GM12878 (cell line): ENCODE measurements around the gene MMEL1. TPM values are rescaled to one million over a fixed set of nuclear protein-coding genes. Genes with fewer than 3 reads are reported as not detected.

ENCODE experiments used
- ATAC-seq: fragments of 200-7000 bp; cut with Tn5 transposase; 3 replicates; pipeline ENCODE4 v1.9.1; 2020; ENCODE audit warnings: mild to moderate bottlenecking, moderate library complexity
- BruUV-seq: library from RNA; stranded (reverse); fragments of 400-500 nt; replicated peaks from 2 replicates; lab custom pipeline; 2021; lab: Mats Ljungman, UMichigan
- CTCF ChIA-PET: fragments of 300-600 bp; sonication (Branson Sonifier 250); formaldehyde crosslinking; extraction: SDS; loops from one replicate; lab custom pipeline; 2021; ENCODE audit warnings: inconsistent platforms; lab: Yijun Ruan, JAX
- POLR2A ChIA-PET: fragments of 350-600 bp; formaldehyde crosslinking; extraction: SDS; loops from one replicate; lab custom pipeline; 2021; ENCODE audit warnings: inconsistent platforms; lab: Charles Lee
- RAD21 ChIA-PET: fragments of 300-600 bp; sonication (Branson Sonifier 250); formaldehyde crosslinking; loops from one replicate; lab custom pipeline; 2023; ENCODE audit warnings: antibody characterized with exemption; ENCODE audit not compliant: unreplicated experiment; lab: Charles Lee
- SMC1A ChIA-PET: fragments of 300-600 bp; sonication (Branson Sonifier 250); formaldehyde crosslinking; loops from one replicate; lab custom pipeline; 2023; ENCODE audit not compliant: unreplicated experiment, uncharacterized antibody; lab: Charles Lee
- DNase-seq: peaks from one replicate; pipeline ENCODE4 v3.0.0-alpha.2; 2011; ENCODE audit warnings: low read depth, low spot score
- FAIRE-seq: peaks from 3 replicates; lab custom pipeline; 2011; peaks lifted over from hg19 to GRCh38; lab: Jason Lieb, UNC
- H2AFZ ChIP-seq: 2 replicates; pipeline ENCODE4 v1.6.0; 2011; ENCODE audit warnings: low read depth, low read length, control low read depth; ENCODE audit not compliant: control insufficient read depth
- H3K27ac ChIP-seq: 2 replicates; pipeline ENCODE4 v1.5.1; 2011; ENCODE audit warnings: control low read depth; ENCODE audit not compliant: control insufficient read depth, insufficient read depth
- H3K27me3 ChIP-seq, 2 experiments: replicated peaks in 1 of 2; 2 replicates each; pipeline versions ENCODE4 v1.6.0 to v1.6.1; 2011; ENCODE audit warnings: low read length in 1 of 2; ENCODE audit not compliant: control insufficient read depth in 2 of 2, insufficient read depth in 2 of 2
- H3K36me3 ChIP-seq, 2 experiments: 2 replicates each; pipeline ENCODE4 v1.5.1; 2011; ENCODE audit warnings: low read length in 1 of 2; ENCODE audit not compliant: control insufficient read depth in 2 of 2, insufficient read depth in 2 of 2
- H3K4me1 ChIP-seq: 2 replicates; pipeline ENCODE4 v1.6.1; 2011; ENCODE audit warnings: mild to moderate bottlenecking, low read length, moderate library complexity, mixed read lengths; ENCODE audit not compliant: control insufficient read depth, insufficient read depth
- H3K4me2 ChIP-seq: 2 replicates; pipeline ENCODE4 v1.6.0; 2011; ENCODE audit warnings: control low read depth; ENCODE audit not compliant: control insufficient read depth, insufficient read depth
- H3K4me3 ChIP-seq: fragments of 200-600 bp; sonication (generic); 2 replicates; pipeline ENCODE4 v1.5.1; 2016
- H3K79me2 ChIP-seq: 2 replicates; pipeline ENCODE4 v1.6.0; 2011; ENCODE audit warnings: low read length; ENCODE audit not compliant: control insufficient read depth, insufficient read depth
- H3K9ac ChIP-seq: 2 replicates; pipeline ENCODE4 v1.8.0; 2011; ENCODE audit warnings: low read length, control low read depth, mixed read lengths; ENCODE audit not compliant: control insufficient read depth, insufficient read depth
- H3K9me3 ChIP-seq: replicated peaks from 3 replicates; pipeline ENCODE4 v1.5.1; 2011; ENCODE audit warnings: mild to moderate bottlenecking, low read length; ENCODE audit not compliant: control insufficient read depth, insufficient read depth
- H4K20me1 ChIP-seq: 2 replicates; pipeline ENCODE4 v1.6.0; 2011; ENCODE audit not compliant: control insufficient read depth, insufficient read depth
- MTA2 ChIP-seq: fragments of 450-650 bp; IDR thresholded peaks from 2 replicates; pipeline ENCODE4 v1.6.1; 2016; ENCODE audit warnings: low read depth, mild to moderate bottlenecking, moderate library complexity
- POU2F2 ChIP-seq: IDR thresholded peaks from 3 replicates; pipeline ENCODE4 v1.6.1; 2011; ENCODE audit warnings: low read depth, mild to moderate bottlenecking, low read length, borderline replicate concordance
- SMAD5 ChIP-seq: IDR thresholded peaks from 2 replicates; pipeline ENCODE4 v1.6.1; 2016; ENCODE audit warnings: antibody characterized with exemption, low read depth
- SP1 ChIP-seq: IDR thresholded peaks from one replicate; pipeline ENCODE4 v1.6.1; 2011; ENCODE audit warnings: low read depth, low read length
- ZNF217 ChIP-seq: fragments of 450-650 bp; IDR thresholded peaks from 2 replicates; pipeline ENCODE4 v1.6.1; 2017; ENCODE audit warnings: antibody characterized with exemption, mild to moderate bottlenecking
- WGBS: methylation state at CpG from one replicate; pipeline ENCODE4 v1.1.6; 2016; ENCODE audit warnings: low lambda C conversion rate; ENCODE audit not compliant: insufficient replicate concordance, insufficient coverage; ENCODE audit errors: missing lambda C conversion rate; 5-methylcytosine and 5-hydroxymethylcytosine counted together
- in situ Hi-C: fragments of 300-500 bp; cut with MboI; formaldehyde crosslinking; loops from 9 replicates; pipeline ENCODE4 v1.14.3; 2018; ENCODE audit warnings: mixed read lengths
- intact Hi-C: fragments of 100-400 bp; cut with micrococcal nuclease; formaldehyde crosslinking; loops from one replicate; pipeline ENCODE4 v1.14.2; 2022; ENCODE audit not compliant: unreplicated experiment
- polyA plus RNA-seq, 11 experiments: library from polyadenylated mRNA; depleted of rRNA in 4 of 11; unstranded in 6 of 11; stranded (reverse) in 5 of 11; fragments of >200 nt; fragmentation: Nextera tagmentation in 4 of 11; fragmentation: Illumina TruSeq in 1 of 11; extraction: Ambion mirVana in 4 of 11; extraction: Trizol in 1 of 11; gene quantifications; 1 replicate in 1 of 11; 2 replicates in 10 of 11; pipeline versions ENCODE4 v1.2.1 to v1.2.3, GENCODE V29; 2011 to 2016; ENCODE audit warnings: inconsistent platforms in 2 of 11, missing spikeins in 2 of 11, low read depth in 1 of 11
- total RNA-seq, 4 experiments: library from RNA; depleted of rRNA in 3 of 4; stranded (reverse); fragments of >200 nt in 3 of 4; fragmentation: Illumina TruSeq in 1 of 4; extraction: Trizol in 1 of 4; gene quantifications; 2 replicates each; pipeline versions ENCODE4 v1.2.1 to v1.2.3, GENCODE V29; 2013 to 2021
- TF ChIP-seq, protein P1 (sequence below): IDR thresholded peaks from 2 replicates; pipeline ENCODE4 v1.6.1; 2012; ENCODE audit warnings: improper control_type of control experiment, low read depth, low read length; ENCODE audit not compliant: insufficient replicate concordance
- TF ChIP-seq, protein P2 (sequence below): fragments of 450-650 bp; IDR thresholded peaks from 2 replicates; pipeline ENCODE4 v1.6.1; 2014; ENCODE audit warnings: mild to moderate bottlenecking
- TF ChIP-seq, protein P3 (sequence below): fragments of 450-650 bp; IDR thresholded peaks from 2 replicates; pipeline ENCODE4 v1.6.1; 2017; ENCODE audit warnings: mild to moderate bottlenecking, moderate library complexity

The MMEL1 gene
- total and polyA plus RNA-seq, 10 of the 15 experiments (the other 5 are each of a cell fraction or from before 2014, with no cell fraction given) = 0.11 TPM; not detected in 9

DNA sequence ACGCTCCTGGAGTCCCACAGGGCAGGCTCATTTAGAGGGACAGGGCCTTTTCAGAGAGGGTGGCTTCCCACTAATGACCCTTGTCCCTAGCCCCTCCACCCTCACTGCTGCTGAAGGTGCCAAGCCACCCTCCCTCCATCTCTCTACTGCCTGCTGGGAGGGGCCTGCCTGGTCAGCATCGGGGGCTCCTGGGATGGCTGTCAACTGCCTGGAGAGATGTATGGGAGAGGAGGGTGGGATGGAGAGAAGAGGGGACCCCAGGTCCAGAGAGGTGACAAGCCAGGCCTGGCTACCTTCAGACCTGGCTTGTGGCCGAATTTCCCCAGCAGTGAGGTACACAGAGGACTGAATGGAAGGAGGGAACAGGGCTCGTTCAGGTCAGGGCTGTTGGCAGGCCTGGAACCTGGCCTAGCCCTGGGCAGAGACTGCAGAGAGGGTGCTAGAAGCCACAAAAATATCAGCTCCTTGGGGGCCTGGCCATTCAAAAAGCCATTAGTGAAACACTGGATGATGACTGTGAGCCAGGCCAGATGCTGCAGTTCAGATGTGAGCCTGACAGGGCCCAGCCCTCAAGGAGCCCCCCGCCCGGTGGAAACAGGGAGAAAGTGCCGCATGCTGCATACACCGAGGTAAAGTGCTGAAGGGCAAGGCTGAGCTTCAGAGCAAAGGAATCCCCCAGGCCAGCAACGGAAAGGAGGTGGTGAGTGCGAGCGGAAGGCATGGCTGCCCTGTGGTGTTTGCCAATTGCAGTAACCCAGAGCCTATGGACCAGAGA, 20.0 kb downstream of the MMEL1 start (continued):
- TF ChIP-seq, protein P1, sequence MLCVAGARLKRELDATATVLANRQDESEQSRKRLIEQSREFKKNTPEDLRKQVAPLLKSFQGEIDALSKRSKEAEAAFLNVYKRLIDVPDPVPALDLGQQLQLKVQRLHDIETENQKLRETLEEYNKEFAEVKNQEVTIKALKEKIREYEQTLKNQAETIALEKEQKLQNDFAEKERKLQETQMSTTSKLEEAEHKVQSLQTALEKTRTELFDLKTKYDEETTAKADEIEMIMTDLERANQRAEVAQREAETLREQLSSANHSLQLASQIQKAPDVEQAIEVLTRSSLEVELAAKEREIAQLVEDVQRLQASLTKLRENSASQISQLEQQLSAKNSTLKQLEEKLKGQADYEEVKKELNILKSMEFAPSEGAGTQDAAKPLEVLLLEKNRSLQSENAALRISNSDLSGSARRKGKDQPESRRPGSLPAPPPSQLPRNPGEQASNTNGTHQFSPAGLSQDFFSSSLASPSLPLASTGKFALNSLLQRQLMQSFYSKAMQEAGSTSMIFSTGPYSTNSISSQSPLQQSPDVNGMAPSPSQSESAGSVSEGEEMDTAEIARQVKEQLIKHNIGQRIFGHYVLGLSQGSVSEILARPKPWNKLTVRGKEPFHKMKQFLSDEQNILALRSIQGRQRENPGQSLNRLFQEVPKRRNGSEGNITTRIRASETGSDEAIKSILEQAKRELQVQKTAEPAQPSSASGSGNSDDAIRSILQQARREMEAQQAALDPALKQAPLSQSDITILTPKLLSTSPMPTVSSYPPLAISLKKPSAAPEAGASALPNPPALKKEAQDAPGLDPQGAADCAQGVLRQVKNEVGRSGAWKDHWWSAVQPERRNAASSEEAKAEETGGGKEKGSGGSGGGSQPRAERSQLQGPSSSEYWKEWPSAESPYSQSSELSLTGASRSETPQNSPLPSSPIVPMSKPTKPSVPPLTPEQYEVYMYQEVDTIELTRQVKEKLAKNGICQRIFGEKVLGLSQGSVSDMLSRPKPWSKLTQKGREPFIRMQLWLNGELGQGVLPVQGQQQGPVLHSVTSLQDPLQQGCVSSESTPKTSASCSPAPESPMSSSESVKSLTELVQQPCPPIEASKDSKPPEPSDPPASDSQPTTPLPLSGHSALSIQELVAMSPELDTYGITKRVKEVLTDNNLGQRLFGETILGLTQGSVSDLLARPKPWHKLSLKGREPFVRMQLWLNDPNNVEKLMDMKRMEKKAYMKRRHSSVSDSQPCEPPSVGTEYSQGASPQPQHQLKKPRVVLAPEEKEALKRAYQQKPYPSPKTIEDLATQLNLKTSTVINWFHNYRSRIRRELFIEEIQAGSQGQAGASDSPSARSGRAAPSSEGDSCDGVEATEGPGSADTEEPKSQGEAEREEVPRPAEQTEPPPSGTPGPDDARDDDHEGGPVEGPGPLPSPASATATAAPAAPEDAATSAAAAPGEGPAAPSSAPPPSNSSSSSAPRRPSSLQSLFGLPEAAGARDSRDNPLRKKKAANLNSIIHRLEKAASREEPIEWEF = no peak
- TF ChIP-seq SMAD5 = no peak
- no peak for TF ChIP-seq SP1
- TF ChIP-seq MTA2 = no peak
- TF ChIP-seq, all 136 proteins: peak for 0

DNA sequence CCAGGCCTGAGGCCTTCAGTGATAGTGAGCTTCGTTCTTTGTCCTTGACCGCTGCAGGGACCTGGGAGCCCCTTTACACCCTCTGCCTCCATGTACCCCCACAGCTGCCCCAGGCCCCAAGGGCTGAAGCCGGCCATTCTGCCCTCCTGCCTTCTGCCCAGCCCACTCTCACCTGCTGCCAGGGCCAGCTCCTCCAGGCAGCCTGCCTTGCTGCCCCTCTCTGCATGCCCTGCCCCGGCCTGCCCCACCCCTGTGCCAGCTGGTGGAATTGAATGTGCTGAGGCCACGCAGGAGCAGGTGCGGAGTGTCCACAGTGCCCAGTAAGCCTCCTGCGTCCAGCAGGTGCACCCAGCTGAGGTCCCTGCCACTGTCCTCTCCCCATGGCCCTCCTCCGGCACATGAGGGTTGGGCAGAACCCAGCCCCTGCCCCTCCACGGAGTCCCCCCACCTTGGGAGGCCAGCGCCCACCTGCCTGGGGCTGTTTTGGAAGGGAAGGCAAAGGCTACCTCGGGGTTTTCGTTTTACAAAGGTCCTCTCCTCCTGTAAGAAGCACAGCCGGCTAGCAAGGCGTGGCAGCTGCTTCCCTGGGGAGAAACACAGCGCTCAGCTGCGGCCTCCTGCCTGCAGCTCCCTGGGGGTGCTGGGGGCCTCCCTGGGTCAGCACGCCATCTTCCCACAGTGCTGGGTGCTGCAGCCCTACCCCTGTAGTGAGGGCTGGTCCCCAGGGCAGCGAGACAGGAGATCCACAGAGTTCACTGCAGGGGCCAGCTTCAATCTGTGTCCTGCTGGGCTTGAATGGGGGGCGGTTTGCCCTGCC, 21.0 kb downstream of the MMEL1 start:
- H3K4me1 ChIP-seq = no peaks in the 10 kb centered on the region
- H3K27me3 ChIP-seq = no peaks in the 10 kb centered on the region
- H3K4me2 ChIP-seq = no peak overlapping the region
- H4K20me1 ChIP-seq = no peaks in the 10 kb centered on the region
- no peaks in the 10 kb centered on the region for H3K79me2 ChIP-seq
- no peak for DNase-seq
- ChIA-PET CTCF (interaction anchor here (0.6 kb wide), 1 partner anchor 1037 kb away, joined by 3 read pairs; no protein-coding TSS in a partner anchor), RAD21 (no interaction called here), POLR2A (no interaction called here), SMC1A (no interaction called here)
- no peak for ATAC-seq
- H3K27ac ChIP-seq = no peak overlapping the region
- BruUV-seq = no TSS peak
- WGBS = 29% methylated on average over 16 of the region's 19 CpGs
- FAIRE-seq = no peak
- no peaks in the 10 kb centered on the region; the same call in 2 of the 3 replicates for H3K9me3 ChIP-seq
- in situ Hi-C loops (no loop called here), intact Hi-C loops (no loop called here)
- no peak overlapping the region for H2AFZ ChIP-seq
- H3K36me3 ChIP-seq = no peaks in the 10 kb centered on the region
- no peak overlapping the region for H3K9ac ChIP-seq
- no peak overlapping the region for H3K4me3 ChIP-seq
- TF ChIP-seq, protein P2, sequence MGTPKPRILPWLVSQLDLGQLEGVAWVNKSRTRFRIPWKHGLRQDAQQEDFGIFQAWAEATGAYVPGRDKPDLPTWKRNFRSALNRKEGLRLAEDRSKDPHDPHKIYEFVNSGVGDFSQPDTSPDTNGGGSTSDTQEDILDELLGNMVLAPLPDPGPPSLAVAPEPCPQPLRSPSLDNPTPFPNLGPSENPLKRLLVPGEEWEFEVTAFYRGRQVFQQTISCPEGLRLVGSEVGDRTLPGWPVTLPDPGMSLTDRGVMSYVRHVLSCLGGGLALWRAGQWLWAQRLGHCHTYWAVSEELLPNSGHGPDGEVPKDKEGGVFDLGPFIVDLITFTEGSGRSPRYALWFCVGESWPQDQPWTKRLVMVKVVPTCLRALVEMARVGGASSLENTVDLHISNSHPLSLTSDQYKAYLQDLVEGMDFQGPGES = no peak
- TF ChIP-seq, protein P3, sequence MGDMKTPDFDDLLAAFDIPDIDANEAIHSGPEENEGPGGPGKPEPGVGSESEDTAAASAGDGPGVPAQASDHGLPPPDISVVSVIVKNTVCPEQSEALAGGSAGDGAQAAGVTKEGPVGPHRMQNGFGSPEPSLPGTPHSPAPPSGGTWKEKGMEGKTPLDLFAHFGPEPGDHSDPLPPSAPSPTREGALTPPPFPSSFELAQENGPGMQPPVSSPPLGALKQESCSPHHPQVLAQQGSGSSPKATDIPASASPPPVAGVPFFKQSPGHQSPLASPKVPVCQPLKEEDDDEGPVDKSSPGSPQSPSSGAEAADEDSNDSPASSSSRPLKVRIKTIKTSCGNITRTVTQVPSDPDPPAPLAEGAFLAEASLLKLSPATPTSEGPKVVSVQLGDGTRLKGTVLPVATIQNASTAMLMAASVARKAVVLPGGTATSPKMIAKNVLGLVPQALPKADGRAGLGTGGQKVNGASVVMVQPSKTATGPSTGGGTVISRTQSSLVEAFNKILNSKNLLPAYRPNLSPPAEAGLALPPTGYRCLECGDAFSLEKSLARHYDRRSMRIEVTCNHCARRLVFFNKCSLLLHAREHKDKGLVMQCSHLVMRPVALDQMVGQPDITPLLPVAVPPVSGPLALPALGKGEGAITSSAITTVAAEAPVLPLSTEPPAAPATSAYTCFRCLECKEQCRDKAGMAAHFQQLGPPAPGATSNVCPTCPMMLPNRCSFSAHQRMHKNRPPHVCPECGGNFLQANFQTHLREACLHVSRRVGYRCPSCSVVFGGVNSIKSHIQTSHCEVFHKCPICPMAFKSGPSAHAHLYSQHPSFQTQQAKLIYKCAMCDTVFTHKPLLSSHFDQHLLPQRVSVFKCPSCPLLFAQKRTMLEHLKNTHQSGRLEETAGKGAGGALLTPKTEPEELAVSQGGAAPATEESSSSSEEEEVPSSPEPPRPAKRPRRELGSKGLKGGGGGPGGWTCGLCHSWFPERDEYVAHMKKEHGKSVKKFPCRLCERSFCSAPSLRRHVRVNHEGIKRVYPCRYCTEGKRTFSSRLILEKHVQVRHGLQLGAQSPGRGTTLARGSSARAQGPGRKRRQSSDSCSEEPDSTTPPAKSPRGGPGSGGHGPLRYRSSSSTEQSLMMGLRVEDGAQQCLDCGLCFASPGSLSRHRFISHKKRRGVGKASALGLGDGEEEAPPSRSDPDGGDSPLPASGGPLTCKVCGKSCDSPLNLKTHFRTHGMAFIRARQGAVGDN = no peak
- TF ChIP-seq POU2F2 (no peak), MTA2 (no peak), ZNF217 (no peak)
